Right lobe of liver (tissue), 4 donors: ENCODE results near the gene FMN1.

Experiments used
- CTCF ChIP-seq, 4 donors: fragments of 200-600 bp in 3 of 4; fragments of 450-650 bp in 1 of 4; IDR thresholded peaks; one replicate each; pipeline versions ENCODE4 v1.5.1 to v1.8.0; 2016 to 2022; ENCODE audit warnings: antibody characterized with exemption in 4 of 4, mild to moderate bottlenecking in 2 of 4
- POLR2A ChIP-seq: fragments of 450-650 bp; IDR thresholded peaks from one replicate; pipeline ENCODE4 v1.6.1; 2017; ENCODE audit warnings: antibody characterized with exemption, mild to moderate bottlenecking
- donor health status: DM: no; HTN: no; CAD: no.
- donor health status: DM: no; HTN: no; CAD: no.
- donor health status: DM: no; HTN: yes; CAD: no.

DNA sequence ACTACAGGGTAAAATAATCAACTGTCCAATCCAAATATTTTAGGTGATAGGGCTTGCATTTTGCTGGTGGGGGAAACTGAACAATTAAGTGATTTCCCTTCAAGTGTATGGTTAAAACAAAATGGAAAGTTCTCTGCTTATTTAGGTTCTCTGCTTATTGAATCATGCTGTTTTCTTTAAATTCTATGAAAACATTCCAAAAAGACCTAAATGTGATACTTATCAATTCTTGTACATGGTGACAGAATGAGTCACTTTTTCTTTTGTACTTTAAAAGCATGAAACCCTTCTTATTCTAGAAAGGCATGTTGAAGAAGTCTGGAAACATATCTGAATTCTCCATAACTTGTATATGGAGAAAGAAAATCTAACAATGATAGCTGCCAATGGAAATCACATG, 192.6 kb downstream of the FMN1 start:
- TF ChIP-seq CTCF (IDR thresholded peaks at IDR 0.05) = no peak
- TF ChIP-seq POLR2A = no peak
